GM19023 (cell line): ENCODE data around the gene NAGLU.
"Not testable (repeated sequence)": the region's sequence is repeated elsewhere in the genome, so short reads cannot be mapped to it uniquely, and the experiment has no call there.

Source experiments
- ATAC-seq: cut with Tn5 transposase; IDR thresholded peaks from one replicate; pipeline ENCODE4 v1.9.1; 2021; ENCODE audit warnings: mild to moderate bottlenecking, moderate library complexity; ENCODE audit not compliant: unreplicated experiment

NAGLU gene

GRCh38 chr17:42543190-42544079, 7.4 kb downstream of the NAGLU start:
- ATAC-seq, result no peak

GRCh38 chr17:42544874-42545283, 8.8 kb downstream of the NAGLU start:
- no peak for ATAC-seq

GRCh38 chr17:42545755-42546505, 9.9 kb downstream of the NAGLU start:
- ATAC-seq, result not testable (repeated sequence)

GRCh38 chr17:42547001-42547461, 11.0 kb downstream of the NAGLU start:
- ATAC-seq, result no peak

- no peak for ATAC-seq
These were observed 11.6 kb downstream of the NAGLU start for GRCh38 chr17:42547698-42548069.

GRCh38 chr17:42548070-42548837, 12.2 kb downstream of the NAGLU start:
- ATAC-seq, result peak; percentile 63

- no peak for ATAC-seq
These were observed 13.1 kb downstream of the NAGLU start for GRCh38 chr17:42548993-42549755.

- ATAC-seq, result not testable (repeated sequence)
These were observed 16.7 kb downstream of the NAGLU start, which contains the start of gene HSD17B1 for GRCh38 chr17:42552736-42553135. TSS of gene HSD17B1 (plus strand) at chr17:42552923. CDS start at chr17:42552934, 11 bp downstream.

GRCh38 chr17:42553161-42553818, 17.2 kb downstream of the NAGLU start:
- ATAC-seq, result no peak

- ATAC-seq, result no peak
These were observed 17.8 kb downstream of the NAGLU start for GRCh38 chr17:42553866-42554249.

GRCh38 chr17:42554250-42555121, 18.4 kb downstream of the NAGLU start:
- ATAC-seq, result peak; percentile 69

- no peak for ATAC-seq
These were observed 19.1 kb downstream of the NAGLU start for GRCh38 chr17:42555122-42555622.

- ATAC-seq, result not testable (repeated sequence)
These were observed 20.0 kb downstream of the NAGLU start for GRCh38 chr17:42555961-42556617.

GRCh38 chr17:42559075-42559474, 23.0 kb downstream of the NAGLU start:
- ATAC-seq, result no peak

GRCh38 chr17:42560246-42560645, 24.2 kb downstream of the NAGLU start:
- ATAC-seq, result no peak

- ATAC-seq, result no peak
These were observed 25.9 kb downstream of the NAGLU start, which contains the start of gene COASY for GRCh38 chr17:42561897-42562387. TSS of gene COASY (plus strand) at chr17:42562148. CDS start at chr17:42562623, 475 bp downstream.

GRCh38 chr17:42562388-42563142, 26.5 kb downstream of the NAGLU start:
- no peak for ATAC-seq
